Activated naive CD8-positive, alpha-beta T cell treated with anti-CD3 and anti-CD28 coated beads, Interleukin-2, amount 50 U/mL, for 24 hours (primary cell): ENCODE measurements around the gene CFAP210.
"Not testable (repeated sequence)": the region's sequence is repeated elsewhere in the genome, so short reads cannot be mapped to it uniquely, and the experiment has no call there.

Experiments
- ATAC-seq: fragments of 150-1000 bp; cut with Tn5 transposase; one replicate; pipeline ENCODE4 v1.10.0; 2021
- DNase-seq: peaks from one replicate; pipeline ENCODE4 v3.0.0; 2021
- H3K27ac Mint-ChIP-seq: one replicate; pipeline ENCODE4 v1.8.0; 2021; ENCODE audit warnings: mild to moderate bottlenecking, mixed read lengths
- H3K27me3 Mint-ChIP-seq: one replicate; pipeline ENCODE4 v1.8.0; 2021; ENCODE audit warnings: mixed read lengths
- H3K36me3 Mint-ChIP-seq: one replicate; pipeline ENCODE4 v1.8.0; 2021; ENCODE audit warnings: low read depth, mixed read lengths
- H3K4me1 Mint-ChIP-seq: one replicate; pipeline ENCODE4 v1.8.0; 2021; ENCODE audit warnings: mixed read lengths
- H3K4me3 Mint-ChIP-seq: one replicate; pipeline ENCODE4 v1.8.0; 2021; ENCODE audit warnings: mild to moderate bottlenecking, moderate library complexity, mixed read lengths
- H3K9me3 Mint-ChIP-seq: one replicate; pipeline ENCODE4 v1.8.0; 2021; ENCODE audit warnings: mixed read lengths

Gene CFAP210

GRCh38 chr2:169716938-169717690 is 22.9 kb upstream of the CFAP210 start:
- ATAC-seq: no peak
- no peaks in the 10 kb centered on the region for H3K4me1 Mint-ChIP-seq

DNA sequence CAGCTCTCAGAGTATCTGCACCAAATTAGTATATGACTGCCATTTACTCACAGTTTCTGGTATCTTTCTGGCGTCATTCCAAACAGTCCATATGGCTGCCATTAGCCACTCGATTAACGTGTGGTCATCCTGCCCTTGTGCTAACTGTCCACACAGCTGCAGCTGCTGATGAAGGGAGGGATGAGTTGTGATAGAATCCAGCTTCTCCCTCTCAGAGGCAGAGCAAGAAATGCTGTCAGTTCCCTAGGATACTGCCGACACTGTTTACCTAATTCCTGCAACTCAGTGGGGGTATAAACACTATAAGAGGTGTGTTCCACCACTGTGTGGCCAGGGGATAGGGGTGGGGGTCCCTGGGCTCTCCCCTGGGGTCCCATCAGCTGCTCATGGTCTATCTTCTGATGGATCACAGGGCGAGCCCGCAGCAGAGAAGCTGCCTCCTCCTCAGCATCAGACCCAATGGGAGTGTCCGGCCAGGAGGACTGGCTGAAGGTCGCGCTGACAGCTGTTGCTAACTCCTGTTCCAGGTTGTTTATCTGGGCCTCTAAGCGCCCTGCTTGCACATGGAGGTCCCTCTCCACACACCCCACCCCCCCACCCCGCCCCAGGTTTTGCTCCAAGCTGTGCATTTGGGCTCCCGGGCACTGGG is 22.2 kb upstream of the CFAP210 start:
- DNase-seq (no peak), ATAC-seq (no peak)
- Mint-ChIP-seq H3K4me1 (no peaks in the 10 kb centered on the region), H3K4me3 (no peak overlapping the region), H3K36me3 (no peaks in the 10 kb centered on the region), H3K27ac (no peak overlapping the region), H3K9me3 (no peaks in the 10 kb centered on the region), H3K27me3 (no peaks in the 10 kb centered on the region)

More at GRCh38 chr2:169716938-169717690, 22.9 kb upstream of the CFAP210 start:
- Mint-ChIP-seq H3K9me3 (no peaks in the 10 kb centered on the region), H3K36me3 (no peaks in the 10 kb centered on the region), H3K4me3 (no peak overlapping the region), H3K27me3 (no peaks in the 10 kb centered on the region), H3K27ac (no peak overlapping the region)
- DNase-seq: no peak

- no peak for ATAC-seq
- Mint-ChIP-seq H3K27ac (no peak overlapping the region), H3K9me3 (no peaks in the 10 kb centered on the region), H3K4me1 (no peaks in the 10 kb centered on the region), H3K36me3 (no peaks in the 10 kb centered on the region), H3K27me3 (no peaks in the 10 kb centered on the region), H3K4me3 (no peak overlapping the region)
- no peak for DNase-seq
These were observed 21.4 kb upstream of the CFAP210 start for GRCh38 chr2:169715379-169716237.

DNA sequence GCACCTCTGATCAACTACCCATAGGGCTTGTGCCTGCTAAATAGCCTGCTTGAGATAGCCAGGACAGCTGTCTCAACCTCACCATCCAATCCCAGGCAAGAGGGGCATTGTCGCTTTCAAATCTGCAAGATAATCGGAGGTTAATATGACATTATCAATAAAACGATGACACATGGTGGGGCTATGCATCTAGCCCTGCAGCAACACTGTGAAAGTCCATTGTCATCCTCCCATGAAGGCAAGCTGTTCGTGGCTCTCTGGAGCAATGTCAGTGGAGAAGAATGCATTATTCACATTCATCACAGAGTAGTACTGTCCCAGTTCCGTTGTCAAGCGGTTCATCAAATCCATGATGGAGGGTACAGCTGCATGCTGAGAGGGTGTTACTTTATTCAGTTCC is 20.5 kb upstream of the CFAP210 start:
- DNase-seq (no peak), ATAC-seq (no peak)
- H3K4me3 Mint-ChIP-seq: no peak overlapping the region
- no peaks in the 10 kb centered on the region for H3K27me3 Mint-ChIP-seq
- H3K4me1 Mint-ChIP-seq: no peaks in the 10 kb centered on the region
- no peaks in the 10 kb centered on the region for H3K36me3 Mint-ChIP-seq
- H3K27ac Mint-ChIP-seq: no peak overlapping the region
- H3K9me3 Mint-ChIP-seq: no peaks in the 10 kb centered on the region

DNA sequence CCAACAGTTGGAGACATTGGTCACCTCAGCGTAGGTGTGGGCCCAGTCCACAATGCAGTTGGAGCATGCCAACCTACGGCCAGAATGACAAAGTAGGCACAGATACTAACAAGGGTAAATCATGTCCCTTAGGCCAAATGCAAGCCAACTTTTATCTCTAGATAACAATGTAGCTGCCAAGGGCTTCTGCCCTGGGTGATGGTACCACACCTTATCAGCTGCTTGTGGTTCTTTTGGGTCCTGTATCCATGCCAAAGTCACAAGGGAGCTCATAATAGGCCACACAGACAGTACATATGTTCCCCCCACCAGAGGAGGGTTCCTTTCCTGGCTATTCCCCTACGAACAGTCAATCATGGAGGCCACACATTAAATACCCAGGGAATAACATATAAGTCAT is 19.1 kb upstream of the CFAP210 start:
- Mint-ChIP-seq H3K4me3 (no peak overlapping the region), H3K9me3 (no peaks in the 10 kb centered on the region), H3K27me3 (no peaks in the 10 kb centered on the region), H3K4me1 (no peaks in the 10 kb centered on the region), H3K36me3 (no peaks in the 10 kb centered on the region), H3K27ac (no peak overlapping the region)
- DNase-seq: no peak
- no peak for ATAC-seq

GRCh38 chr2:169712791-169713227 is 18.6 kb upstream of the CFAP210 start:
- Mint-ChIP-seq H3K9me3 (no peaks in the 10 kb centered on the region), H3K36me3 (no peaks in the 10 kb centered on the region), H3K27ac (no peak overlapping the region), H3K27me3 (no peaks in the 10 kb centered on the region), H3K4me1 (no peaks in the 10 kb centered on the region), H3K4me3 (no peak overlapping the region)
- no peak for DNase-seq
- ATAC-seq: no peak

DNA sequence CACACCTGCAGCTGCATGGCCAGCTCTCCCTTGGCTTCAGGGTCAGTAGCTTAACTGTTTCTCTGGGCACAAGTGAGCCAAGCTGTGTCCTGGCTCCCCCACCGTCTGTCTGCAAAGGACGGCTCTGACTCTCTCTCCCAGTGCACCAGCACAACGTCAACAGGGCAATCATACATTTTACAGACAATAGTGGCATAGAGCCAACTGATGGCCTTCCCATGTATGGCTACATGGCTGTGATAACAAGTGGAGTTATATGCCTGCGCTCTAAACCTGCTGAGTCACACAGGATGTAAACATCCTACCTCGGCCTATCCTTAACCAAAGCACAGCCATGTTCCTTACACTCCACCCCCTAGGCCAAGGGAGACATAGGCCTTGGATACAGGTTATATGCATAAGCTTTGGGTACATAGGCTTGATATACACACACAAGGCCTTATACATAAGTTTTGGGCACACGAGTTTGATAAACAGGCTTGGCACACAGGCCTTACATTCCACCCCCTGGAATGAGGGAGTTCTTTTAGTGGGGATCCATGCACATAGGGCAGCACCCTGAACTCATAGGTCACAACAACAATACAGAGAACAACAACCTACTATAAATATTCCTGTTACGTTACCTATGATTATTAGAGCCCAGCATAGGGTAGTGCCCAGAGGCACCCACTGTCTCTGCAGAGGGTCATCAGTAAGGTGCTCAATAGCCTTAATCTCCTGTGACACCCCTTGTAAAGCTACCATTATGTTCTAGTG is 17.7 kb upstream of the CFAP210 start:
- Mint-ChIP-seq H3K27ac (no peak overlapping the region), H3K9me3 (no peaks in the 10 kb centered on the region), H3K4me1 (no peaks in the 10 kb centered on the region), H3K4me3 (no peak overlapping the region), H3K36me3 (no peaks in the 10 kb centered on the region), H3K27me3 (no peaks in the 10 kb centered on the region)
- ATAC-seq (no peak), DNase-seq (no peak)

DNA sequence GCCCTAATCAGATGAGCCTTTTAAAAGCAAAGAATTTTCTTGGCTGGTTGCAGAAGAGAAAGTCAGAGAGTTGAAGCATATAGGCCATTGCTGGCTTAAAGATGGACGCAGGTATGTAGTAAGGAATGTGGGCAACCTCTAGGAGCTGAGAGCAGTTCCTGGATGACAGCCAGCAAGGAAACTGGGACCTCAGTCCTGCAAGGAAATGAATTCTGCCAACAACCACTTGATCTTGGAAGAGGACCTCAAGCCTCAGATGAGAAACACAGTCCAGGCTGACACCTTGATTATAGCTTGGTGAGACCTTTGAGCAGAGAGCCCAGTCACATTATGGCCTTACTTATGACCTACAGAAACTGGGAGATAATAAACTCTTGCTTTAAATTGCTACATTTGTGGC is 15.8 kb upstream of the CFAP210 start:
- no peaks in the 10 kb centered on the region for H3K9me3 Mint-ChIP-seq

DNA sequence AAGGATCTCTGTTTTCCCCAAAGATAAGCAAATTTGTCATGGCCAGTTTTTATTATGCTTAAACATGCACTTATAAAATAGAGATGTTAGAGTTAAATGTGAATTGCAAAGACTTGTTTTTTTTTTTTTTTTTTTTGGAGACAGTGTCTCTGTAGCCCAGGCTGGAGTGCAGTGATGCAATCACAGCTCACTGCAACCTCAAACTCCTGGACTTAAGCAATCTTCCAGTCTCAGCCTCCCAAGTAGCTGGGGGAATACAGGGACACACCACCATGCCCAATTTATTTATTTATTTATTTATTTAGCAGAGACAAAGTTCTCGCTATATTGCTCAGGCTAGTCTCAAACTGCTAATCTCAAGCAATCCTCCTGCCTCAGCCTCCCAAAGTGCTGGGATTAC is 15.1 kb upstream of the CFAP210 start:
- H3K4me3 Mint-ChIP-seq: no peak overlapping the region

More for the DNA sequence above, 15.8 kb upstream of the CFAP210 start:
- Mint-ChIP-seq H3K27ac (no peak overlapping the region), H3K4me1 (no peaks in the 10 kb centered on the region), H3K36me3 (no peaks in the 10 kb centered on the region), H3K4me3 (no peak overlapping the region), H3K27me3 (no peaks in the 10 kb centered on the region)
- no peak for DNase-seq
- no peak for ATAC-seq

GRCh38 chr2:169707626-169708025 is 13.4 kb upstream of the CFAP210 start:
- DNase-seq: no peak
- no peaks in the 10 kb centered on the region for H3K4me1 Mint-ChIP-seq
- peaks cover 2% of the 10 kb centered on the region for H3K36me3 Mint-ChIP-seq
- ATAC-seq: no peak
- H3K27me3 Mint-ChIP-seq: no peaks in the 10 kb centered on the region
- H3K4me3 Mint-ChIP-seq: no peak overlapping the region
- H3K27ac Mint-ChIP-seq: no peak overlapping the region
- H3K9me3 Mint-ChIP-seq: no peaks in the 10 kb centered on the region

More for the DNA sequence above, 15.1 kb upstream of the CFAP210 start:
- Mint-ChIP-seq H3K27me3 (no peaks in the 10 kb centered on the region), H3K27ac (no peak overlapping the region), H3K9me3 (no peaks in the 10 kb centered on the region), H3K4me1 (no peaks in the 10 kb centered on the region), H3K36me3 (no peaks in the 10 kb centered on the region)
- ATAC-seq: no peak
- DNase-seq: no peak

DNA sequence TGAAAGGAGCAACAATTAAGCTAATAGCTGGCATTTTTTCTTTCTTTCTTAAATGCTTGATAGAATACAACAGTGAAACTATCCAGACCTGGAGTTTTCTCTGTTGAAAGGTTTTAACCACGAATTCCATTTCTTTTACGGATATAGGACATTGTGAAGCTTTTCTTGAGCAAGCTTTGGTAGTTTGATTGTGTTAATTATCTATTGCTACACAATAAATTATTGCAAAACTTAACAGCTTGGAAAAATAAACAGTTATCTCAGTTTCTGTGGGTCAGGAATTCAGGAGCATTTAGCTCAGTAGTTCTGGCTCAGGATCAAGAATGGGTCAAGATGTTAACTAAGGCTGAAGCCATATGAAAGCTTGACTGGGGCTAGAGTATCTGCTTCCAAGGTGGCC is 11.7 kb upstream of the CFAP210 start:
- H3K36me3 Mint-ChIP-seq: peaks cover 3% of the 10 kb centered on the region
- no peaks in the 10 kb centered on the region for H3K27me3 Mint-ChIP-seq
- no peak overlapping the region for H3K27ac Mint-ChIP-seq
- no peak for DNase-seq
- no peaks in the 10 kb centered on the region for H3K9me3 Mint-ChIP-seq
- H3K4me3 Mint-ChIP-seq: no peak overlapping the region
- H3K4me1 Mint-ChIP-seq: no peaks in the 10 kb centered on the region
- ATAC-seq: no peak

- Mint-ChIP-seq H3K4me1 (no peaks in the 10 kb centered on the region), H3K9me3 (no peaks in the 10 kb centered on the region), H3K27ac (no peak overlapping the region), H3K27me3 (no peaks in the 10 kb centered on the region), H3K4me3 (no peak overlapping the region), H3K36me3 (peaks cover 10% of the 10 kb centered on the region)
- ATAC-seq: no peak
- no peak for DNase-seq
These were observed 10.0 kb upstream of the CFAP210 start for GRCh38 chr2:169704160-169704708.

GRCh38 chr2:169702996-169703395 is 8.8 kb upstream of the CFAP210 start:
- H3K9me3 Mint-ChIP-seq: no peaks in the 10 kb centered on the region
- no peak for DNase-seq
- no peak overlapping the region for H3K4me3 Mint-ChIP-seq
- no peaks in the 10 kb centered on the region for H3K4me1 Mint-ChIP-seq
- H3K36me3 Mint-ChIP-seq: peaks cover 16% of the 10 kb centered on the region
- no peak for ATAC-seq
- H3K27me3 Mint-ChIP-seq: no peaks in the 10 kb centered on the region
- no peak overlapping the region for H3K27ac Mint-ChIP-seq

- peaks cover 21% of the 10 kb centered on the region for H3K36me3 Mint-ChIP-seq
- not testable (repeated sequence) for H3K9me3 Mint-ChIP-seq, H3K4me1 Mint-ChIP-seq, ATAC-seq, H3K27me3 Mint-ChIP-seq, DNase-seq, H3K27ac Mint-ChIP-seq, H3K4me3 Mint-ChIP-seq
These were observed 5.0 kb upstream of the CFAP210 start for GRCh38 chr2:169699173-169699572.
